Activated CD4-positive, alpha-beta T cell treated with anti-CD3 and anti-CD28 coated beads, Interleukin-2, amount 10 ng/mL, durations not matched to agents 7 days and 5 days (primary cell): ENCODE measurements around the gene TBK1. TPM values are rescaled to one million over a fixed set of nuclear protein-coding genes. Genes with fewer than 3 reads are reported as not detected.
"Not testable (repeated sequence)": the region's sequence is repeated elsewhere in the genome, so short reads cannot be mapped to it uniquely, and the experiment has no call there.

Experiments used
- CTCF ChIA-PET: fragments of 350-600 bp; sonication (Branson Sonifier 250); formaldehyde crosslinking; loops from one replicate; lab custom pipeline; 2021; ENCODE audit warnings: antibody characterized with exemption; lab: Charles Lee
- POLR2A ChIA-PET: fragments of 350-600 bp; sonication (Branson Sonifier 250); formaldehyde crosslinking; loops from one replicate; lab custom pipeline; 2021; ENCODE audit warnings: antibody characterized with exemption; lab: Charles Lee
- DNase-seq: peaks from one replicate; pipeline ENCODE4 v3.0.0-alpha.2; 2020
- H3K27ac Mint-ChIP-seq: one replicate; pipeline ENCODE4 v1.8.0; 2021; ENCODE audit warnings: mild to moderate bottlenecking, moderate library complexity, mixed read lengths
- H3K27me3 Mint-ChIP-seq: one replicate; pipeline ENCODE4 v1.8.0; 2021; ENCODE audit warnings: mixed read lengths
- H3K36me3 Mint-ChIP-seq: one replicate; pipeline ENCODE4 v1.8.0; 2021; ENCODE audit warnings: low read depth, mixed read lengths
- H3K4me1 Mint-ChIP-seq: one replicate; pipeline ENCODE4 v1.8.0; 2021; ENCODE audit warnings: mixed read lengths
- H3K4me3 Mint-ChIP-seq: one replicate; pipeline ENCODE4 v1.8.0; 2021; ENCODE audit warnings: mild to moderate bottlenecking, moderate library complexity, mixed read lengths
- H3K9me3 Mint-ChIP-seq: one replicate; pipeline ENCODE4 v1.8.0; 2021; ENCODE audit warnings: mixed read lengths
- total RNA-seq, 2 experiments: library from RNA; stranded (reverse); gene quantifications; one replicate each; pipeline ENCODE4 v1.2.3, GENCODE V29; 2021

Gene TBK1
- total RNA-seq, 2 experiments from 2014 or later, result 22.7 to 24.1 TPM

DNA sequence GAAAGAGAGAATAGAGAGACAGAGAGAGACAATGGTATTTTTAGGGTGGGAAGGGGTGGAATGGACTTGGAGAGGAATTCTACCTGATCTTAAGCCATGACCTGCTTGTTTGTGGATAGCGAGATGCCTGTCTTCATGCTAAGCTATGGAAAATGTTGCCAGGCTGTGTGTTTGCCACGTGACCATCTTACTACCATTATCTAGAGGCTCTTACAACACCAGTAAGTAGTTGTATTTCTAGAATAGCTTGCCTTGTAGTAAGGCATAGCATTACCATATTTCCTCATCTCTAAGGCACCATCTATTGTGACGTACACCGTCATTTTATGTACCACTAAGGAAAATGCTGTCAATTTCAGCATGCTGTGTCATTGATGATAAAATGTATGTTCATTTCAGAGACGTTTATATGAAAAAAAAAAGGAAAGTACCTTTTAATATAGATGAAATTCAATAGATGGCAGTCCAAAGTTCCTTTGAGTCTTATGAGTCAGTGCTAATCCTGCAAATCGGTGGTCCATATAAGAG, 82.8 kb downstream of the TBK1 start:
- ChIA-PET POLR2A (no interaction called here), CTCF (interaction anchor here (1.4 to 1.8 kb wide), 4 partner anchors 9 to 15 kb away, joined by 3 to 5 read pairs (median 4); no protein-coding TSS in a partner anchor)
- Mint-ChIP-seq H3K27me3 (peaks cover 6% of the 10 kb centered on the region), H3K9me3 (no peaks in the 10 kb centered on the region), H3K27ac (no peak overlapping the region), H3K36me3 (no peaks in the 10 kb centered on the region), H3K4me3 (no peak overlapping the region), H3K4me1 (no peaks in the 10 kb centered on the region)
- DNase-seq, result no peak

DNA sequence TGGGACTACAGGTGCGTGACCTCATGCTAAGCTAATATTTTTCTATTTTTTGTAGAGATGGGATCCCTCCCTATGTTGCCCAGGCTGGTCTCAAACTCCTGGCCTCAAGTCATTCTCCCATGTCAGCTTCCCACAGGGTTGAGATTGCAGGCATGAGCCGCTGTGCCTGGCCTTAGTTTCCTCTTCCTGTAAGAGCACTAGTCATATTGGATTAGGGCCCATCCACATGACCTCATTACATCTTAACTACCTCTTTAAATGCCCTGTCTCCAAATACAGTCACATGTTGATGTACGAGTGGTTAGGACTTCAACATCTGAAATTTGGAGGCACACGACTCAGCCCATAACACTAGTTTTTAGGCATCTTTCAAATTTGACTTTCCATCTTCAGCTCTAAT, 86.2 kb downstream of the TBK1 start:
- Mint-ChIP-seq H3K36me3 (no peaks in the 10 kb centered on the region), H3K4me3 (no peak overlapping the region), H3K9me3 (no peaks in the 10 kb centered on the region), H3K27ac (no peak overlapping the region), H3K27me3 (peaks cover 8% of the 10 kb centered on the region), H3K4me1 (no peaks in the 10 kb centered on the region)
- ChIA-PET CTCF (interaction anchor here (1.0 to 2.7 kb wide), 3 partner anchors 11 to 202 kb away, joined by 3 to 13 read pairs (median 3); no protein-coding TSS in a partner anchor), POLR2A (no interaction called here)
- DNase-seq, result no peak

DNA sequence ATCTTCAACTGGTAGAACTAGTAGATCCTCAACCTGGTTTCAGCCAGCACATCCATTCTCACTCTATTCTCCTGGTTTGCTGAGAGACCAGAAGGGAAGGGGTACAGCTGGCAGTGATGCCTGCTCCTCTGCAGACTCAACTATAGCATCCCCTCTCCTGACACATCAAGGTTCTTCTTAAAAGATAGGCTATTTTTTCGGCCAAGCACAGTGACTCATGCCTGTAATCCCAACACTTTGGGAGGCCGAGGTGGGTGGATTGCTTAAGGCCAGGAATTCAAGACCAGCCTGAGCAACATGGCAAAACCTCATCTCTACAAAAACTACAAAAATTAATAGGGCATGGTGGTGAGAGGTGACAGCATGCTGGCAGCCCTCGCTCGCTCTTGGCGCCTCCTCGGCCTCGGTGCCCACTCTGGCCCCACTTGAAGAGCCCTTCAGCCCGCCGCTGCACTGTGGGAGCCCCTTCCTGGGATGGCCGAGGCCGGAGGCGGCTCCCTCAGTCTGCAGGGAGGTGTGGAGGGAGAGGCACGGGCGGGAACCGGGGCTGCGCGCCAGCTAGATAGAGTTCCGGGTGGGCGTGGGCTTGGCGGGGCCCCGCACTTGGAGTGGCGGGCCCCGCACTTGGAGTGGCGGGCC, 90.6 kb downstream of the TBK1 start:
- H3K27ac Mint-ChIP-seq, DNase-seq, POLR2A ChIA-PET, H3K9me3 Mint-ChIP-seq, H3K4me3 Mint-ChIP-seq, H3K36me3 Mint-ChIP-seq, H3K4me1 Mint-ChIP-seq: not testable (repeated sequence)
- CTCF ChIA-PET, result interaction anchor here (0.8 kb wide), 1 partner anchor 155 kb away, joined by 3 read pairs; no protein-coding TSS in a partner anchor
- peaks cover 11% of the 10 kb centered on the region for H3K27me3 Mint-ChIP-seq

DNA sequence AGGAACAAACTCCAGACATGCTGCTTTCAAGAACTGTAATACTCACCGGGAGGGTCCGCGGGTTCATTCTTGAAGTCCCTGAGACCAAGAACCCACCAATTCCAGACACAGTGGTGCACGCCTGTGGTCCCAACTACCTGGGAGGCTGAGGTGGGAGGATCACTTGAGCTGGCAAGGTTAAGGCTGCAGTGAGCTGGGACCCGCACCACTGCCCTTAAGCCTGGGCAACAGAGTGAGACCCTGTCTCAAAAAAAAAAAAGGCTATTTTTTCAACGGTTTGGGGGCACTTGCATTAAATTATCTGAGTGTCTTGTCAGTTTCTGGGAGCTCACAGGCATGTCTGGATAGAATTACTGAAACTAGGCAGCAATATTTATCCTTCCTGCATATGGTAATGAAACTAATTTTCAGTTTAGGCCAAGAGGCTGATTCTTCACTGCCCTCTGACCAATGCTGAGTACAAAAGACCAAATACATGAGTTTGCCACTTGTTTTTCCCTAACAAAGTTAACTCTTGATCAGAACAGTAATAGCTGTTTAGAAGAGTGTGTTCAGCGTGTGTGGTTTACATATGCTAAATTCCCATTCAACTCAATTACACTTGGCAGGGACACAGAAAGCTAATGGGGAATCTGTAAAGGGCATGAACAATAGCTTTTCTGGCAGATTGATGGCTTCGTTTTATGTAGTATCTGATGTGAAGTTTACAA, 92.6 kb downstream of the TBK1 start:
- Mint-ChIP-seq H3K4me3 (no peak overlapping the region), H3K36me3 (no peaks in the 10 kb centered on the region), H3K9me3 (no peaks in the 10 kb centered on the region), H3K27me3 (peaks cover 11% of the 10 kb centered on the region), H3K4me1 (peaks cover 2% of the 10 kb centered on the region), H3K27ac (no peak overlapping the region)
- no peak for DNase-seq
- POLR2A ChIA-PET, result interaction anchor here (0.7 to 1.1 kb wide), 2 partner anchors 18 to 307 kb away, joined by 3 to 10 read pairs; no protein-coding TSS in a partner anchor
- CTCF ChIA-PET, result interaction anchor here (0.7 to 2.3 kb wide), 4 partner anchors 9 to 252 kb away, joined by 3 to 6 read pairs (median 4); no protein-coding TSS in a partner anchor

DNA sequence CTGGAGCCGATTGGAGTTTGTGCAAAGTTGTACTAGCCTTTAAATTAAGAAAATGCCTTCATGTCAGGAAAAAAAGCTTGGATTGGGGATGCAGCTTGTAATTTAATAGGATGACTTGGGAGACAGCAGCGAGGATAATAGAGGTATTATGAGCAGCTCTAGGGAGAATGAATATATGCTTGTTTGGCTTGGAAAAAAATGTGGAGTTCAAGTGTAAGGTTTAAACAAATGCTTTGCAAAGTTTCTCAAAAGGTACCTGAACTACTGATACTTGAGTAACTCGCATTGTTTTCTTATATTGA, 93.1 kb downstream of the TBK1 start:
- no peak overlapping the region for H3K4me3 Mint-ChIP-seq
- CTCF ChIA-PET, result interaction anchor here (0.7 to 2.3 kb wide), 2 partner anchors 10 to 25 kb away, joined by 5 to 6 read pairs; no protein-coding TSS in a partner anchor
- DNase-seq, result no peak
- H3K27me3 Mint-ChIP-seq, result peaks cover 11% of the 10 kb centered on the region
- H3K27ac Mint-ChIP-seq, result no peak overlapping the region
- H3K4me1 Mint-ChIP-seq, result peaks cover 7% of the 10 kb centered on the region
- POLR2A ChIA-PET, result interaction anchor here (1.1 kb wide), 1 partner anchor 17 kb away, joined by 10 read pairs; no protein-coding TSS in a partner anchor
- H3K36me3 Mint-ChIP-seq, result no peaks in the 10 kb centered on the region
- no peaks in the 10 kb centered on the region for H3K9me3 Mint-ChIP-seq

DNA sequence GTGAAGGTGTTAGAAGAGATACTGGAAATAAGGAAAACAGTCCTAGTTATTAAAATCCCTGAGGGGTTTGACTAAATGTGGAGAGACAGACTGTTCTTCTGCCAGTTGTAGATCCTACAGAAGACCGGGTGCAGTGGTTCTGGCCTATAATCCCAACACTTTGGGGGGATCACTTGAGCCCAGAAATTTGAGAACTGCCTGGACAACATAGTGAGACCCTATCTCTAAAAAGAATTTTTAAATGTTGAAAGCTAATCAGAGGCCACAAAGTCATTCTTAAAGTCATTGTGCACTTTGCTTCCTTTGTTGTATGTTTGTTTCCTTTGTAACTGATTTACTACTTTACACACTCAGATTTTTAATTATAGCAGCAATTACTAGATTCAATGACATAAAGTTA, 97.2 kb downstream of the TBK1 start:
- Mint-ChIP-seq H3K4me1 (peaks cover 9% of the 10 kb centered on the region), H3K27me3 (peaks cover 8% of the 10 kb centered on the region), H3K9me3 (no peaks in the 10 kb centered on the region), H3K36me3 (no peaks in the 10 kb centered on the region), H3K4me3 (no peak overlapping the region), H3K27ac (no peak overlapping the region)
- no peak for DNase-seq
- ChIA-PET CTCF (interaction anchor here (0.6 to 2.5 kb wide), 21 partner anchors 9 to 194 kb away, joined by 3 to 19 read pairs (median 4); no protein-coding TSS in a partner anchor), POLR2A (no interaction called here)

DNA sequence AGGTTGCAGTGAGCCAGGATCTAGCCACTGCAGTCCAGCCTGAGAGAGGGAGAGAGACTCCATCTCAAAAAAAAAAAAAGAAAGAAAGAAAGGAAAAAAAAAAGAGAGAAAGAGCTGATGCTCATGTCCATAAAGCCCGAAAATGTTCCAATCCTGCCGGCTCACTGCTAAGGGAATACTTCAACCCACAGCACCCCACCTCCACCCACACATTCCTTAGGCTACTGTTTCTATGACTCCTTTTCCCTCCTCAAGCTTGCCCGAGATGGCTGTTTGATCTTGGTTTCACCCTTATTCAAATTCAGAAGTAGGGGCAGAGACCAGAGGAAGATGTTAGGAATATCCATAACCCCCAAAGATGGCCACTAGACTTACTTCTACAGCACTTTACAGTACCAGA, 98.8 kb downstream of the TBK1 start:
- no peak overlapping the region for H3K4me3 Mint-ChIP-seq
- H3K27me3 Mint-ChIP-seq, result peaks cover 2% of the 10 kb centered on the region
- ChIA-PET POLR2A (no interaction called here), CTCF (interaction anchor here (1.1 to 1.7 kb wide), 4 partner anchors 9 to 147 kb away, joined by 3 to 6 read pairs (median 4); no protein-coding TSS in a partner anchor)
- H3K9me3 Mint-ChIP-seq, result no peaks in the 10 kb centered on the region
- peaks cover 9% of the 10 kb centered on the region for H3K4me1 Mint-ChIP-seq
- H3K27ac Mint-ChIP-seq, result no peak overlapping the region
- no peak for DNase-seq
- H3K36me3 Mint-ChIP-seq, result no peaks in the 10 kb centered on the region

DNA sequence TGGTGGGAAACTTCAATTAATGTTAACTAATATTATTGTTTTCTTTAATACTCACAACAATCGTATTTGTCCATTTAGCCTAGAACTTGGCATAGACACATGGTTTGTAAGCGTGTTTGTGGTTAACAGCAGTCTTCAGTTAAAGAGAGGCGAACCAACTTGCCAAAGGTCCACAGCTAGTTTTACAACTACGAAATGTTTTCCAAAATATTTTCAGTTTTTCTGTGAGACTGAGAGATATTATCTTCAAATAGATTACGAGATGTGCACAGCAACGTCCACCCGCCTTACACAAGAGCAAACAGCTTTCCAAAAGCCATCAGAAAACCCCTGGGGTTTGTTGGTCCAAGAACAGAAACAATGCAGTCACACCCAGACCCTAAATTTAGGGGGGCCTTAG, 99.8 kb downstream of the TBK1 start:
- CTCF ChIA-PET, result interaction anchor here (1.2 kb wide), 1 partner anchor 8 kb away, joined by 4 read pairs; no protein-coding TSS in a partner anchor
- Mint-ChIP-seq H3K27me3 (peaks cover 2% of the 10 kb centered on the region), H3K27ac (no peak overlapping the region), H3K36me3 (no peaks in the 10 kb centered on the region), H3K4me1 (peaks cover 9% of the 10 kb centered on the region), H3K9me3 (no peaks in the 10 kb centered on the region), H3K4me3 (no peak overlapping the region)
- DNase-seq, result no peak
- POLR2A ChIA-PET, result no interaction called here

Other genes starting within 250 kb of the TBK1 start
- 1 to 10 TPM; 8.4 to 8.7 TPM for gene KICS2, start 229.8 kb upstream of the TBK1 start, total RNA-seq
- gene C12orf56, start 61.4 kb upstream of the TBK1 start, total RNA-seq, result not detected
- 10 to 100 TPM; 88.2 to 93.4 TPM for gene XPOT, start 47.7 kb upstream of the TBK1 start, total RNA-seq
- 100 to 1,000 TPM; 114 to 115 TPM for gene RASSF3, start 158.4 kb downstream of the TBK1 start, total RNA-seq